Mucosa of descending colon (tissue), 3 donors: Measurements from ENCODE around the gene MPPED2. TPM values are rescaled to one million over a fixed set of nuclear protein-coding genes. Genes with fewer than 3 reads are reported as not detected.
A peak's percentile ranks its signal among the peaks of the same experiment; 100 is the strongest.

Experiments used
- ATAC-seq: fragments of 200-7000 bp; cut with Tn5 transposase; one replicate; pipeline ENCODE4 v1.9.1; 2020; ENCODE audit warnings: mild to moderate bottlenecking, moderate library complexity
- DNase-seq, 3 donors: peaks; one replicate each; pipeline ENCODE4 v3.0.0-alpha.2; 2020
- H3K36me3 ChIP-seq: fragments of 200-600 bp; one replicate; pipeline ENCODE4 v1.8.0; 2021; ENCODE audit warnings: low read depth, mild to moderate bottlenecking
- H3K4me1 ChIP-seq: fragments of 200-600 bp; one replicate; pipeline ENCODE4 v1.8.0; 2021; ENCODE audit warnings: low read depth, mild to moderate bottlenecking
- H3K4me3 ChIP-seq: fragments of 200-600 bp; one replicate; pipeline ENCODE4 v1.8.0; 2021; ENCODE audit warnings: mild to moderate bottlenecking
- H3K9me3 ChIP-seq: fragments of 200-600 bp; one replicate; pipeline ENCODE4 v1.8.0; 2021; ENCODE audit warnings: mild to moderate bottlenecking
- CTCF ChIP-seq: fragments of 200-600 bp; IDR thresholded peaks from one replicate; pipeline ENCODE4 v1.8.0; 2022; ENCODE audit warnings: antibody characterized with exemption, mild to moderate bottlenecking
- intact Hi-C, 2 donors: fragments of 100-400 bp; cut with DNase I in 1 of 2; cut with micrococcal nuclease in 1 of 2; formaldehyde crosslinking; loops; one replicate each; pipeline versions ENCODE4 v1.11.0 to v1.11.1; 2022; cut with DNase I, micrococcal nuclease
- total RNA-seq, 3 donors: library from RNA; stranded (reverse); fragmentation: NEBNext Ultra II Directional in 2 of 3; extraction: Animal tissue kit (Norgen Biotek cat#: 25700) in 2 of 3; gene quantifications; one replicate each; pipeline versions ENCODE4 v1.2.1 to v1.2.4, GENCODE V29; 2021 to 2023
- donor health status: DM: no; HTN: no; CAD: no; lungs with moderate emphysema.
- donor health status: DM: no; HTN: no; CAD: no.
- donor health status: DM: no; HTN: yes; CAD: no.

MPPED2 gene
- total RNA-seq, 3 donors from 2014 or later = 0.64 to 10.1 (median 1.6) TPM

GRCh38 chr11:30545507-30545906 lies 40.6 kb downstream of the MPPED2 start:
- Histone ChIP-seq H3K4me1 (no peaks in the 10 kb centered on the region), H3K9me3 (no peaks in the 10 kb centered on the region), H3K4me3 (no peak overlapping the region), H3K36me3 (no peaks in the 10 kb centered on the region)
- ATAC-seq (peak; percentile 89), DNase-seq (peak in 1 of 3 donors; percentile 51)
- TF ChIP-seq CTCF = no peak
- intact Hi-C loops = no loop called here

DNA sequence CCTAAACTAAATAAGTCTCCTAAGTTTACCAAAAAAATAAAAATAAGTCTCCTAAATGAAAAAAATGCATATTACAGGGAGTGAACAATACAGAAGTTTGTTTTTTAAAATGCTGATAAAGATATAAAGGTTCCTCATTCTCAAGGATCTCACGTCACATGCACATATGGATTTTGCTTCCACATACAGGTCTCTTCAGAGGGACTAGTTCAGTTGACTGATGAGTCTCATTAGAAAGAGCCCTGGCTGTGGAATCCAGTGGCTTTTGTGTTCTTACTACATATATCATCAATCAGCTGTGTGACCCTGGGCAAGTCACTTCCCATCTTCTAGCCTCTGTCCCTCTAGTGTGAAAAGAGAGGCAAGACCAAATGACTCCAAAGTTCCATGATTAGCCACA lies 43.1 kb downstream of the MPPED2 start:
- H3K4me3 ChIP-seq = no peak overlapping the region
- no peaks in the 10 kb centered on the region for H3K4me1 ChIP-seq
- TF ChIP-seq CTCF = no peak
- H3K9me3 ChIP-seq = no peaks in the 10 kb centered on the region
- intact Hi-C loops = no loop called here
- ATAC-seq = no peak
- H3K36me3 ChIP-seq = no peaks in the 10 kb centered on the region
- DNase-seq = no peak

DNA sequence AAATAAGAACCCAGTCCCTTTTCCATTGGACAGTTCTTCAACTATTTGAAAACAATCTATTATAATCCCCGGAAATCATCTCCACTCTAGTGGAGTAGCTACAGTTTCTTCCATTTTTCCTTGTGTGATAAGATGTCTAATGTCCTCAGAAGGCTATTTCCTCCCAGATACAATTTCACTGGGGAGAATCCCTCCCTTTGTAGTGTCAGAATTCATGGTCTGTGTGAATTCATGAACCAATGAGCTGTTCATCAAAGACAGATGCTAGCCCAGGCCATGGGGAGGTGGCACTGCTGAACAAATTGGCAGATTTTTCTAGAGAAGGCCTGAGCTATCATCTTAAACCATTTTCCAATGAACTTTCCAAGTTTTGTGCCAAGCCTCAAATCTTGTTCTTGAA lies 45.4 kb downstream of the MPPED2 start:
- H3K4me3 ChIP-seq = no peak overlapping the region
- no peak for ATAC-seq
- H3K4me1 ChIP-seq = no peaks in the 10 kb centered on the region
- no peaks in the 10 kb centered on the region for H3K36me3 ChIP-seq
- intact Hi-C loops = no loop called here
- DNase-seq = no peak
- no peaks in the 10 kb centered on the region for H3K9me3 ChIP-seq
- TF ChIP-seq CTCF = no peak

DNA sequence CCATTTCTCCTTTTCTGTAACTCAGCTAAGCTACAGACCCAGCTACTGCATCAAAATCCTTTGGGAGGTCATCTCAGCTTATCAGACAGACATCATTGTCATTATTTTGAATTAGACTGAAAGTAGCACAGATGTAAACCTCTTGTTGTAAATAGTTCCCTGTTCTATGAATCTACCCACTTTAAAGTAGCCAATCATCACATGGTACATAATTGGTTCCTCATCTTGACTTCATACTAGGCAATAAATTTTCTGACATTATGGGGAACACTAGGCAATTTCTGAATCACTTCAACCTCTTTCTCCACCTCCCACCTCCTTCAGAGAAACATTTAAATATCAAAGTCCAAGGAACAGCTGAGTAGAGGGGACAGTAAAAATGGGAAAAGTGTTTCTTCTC lies 47.9 kb downstream of the MPPED2 start:
- no peak for TF ChIP-seq CTCF
- Histone ChIP-seq H3K9me3 (no peaks in the 10 kb centered on the region), H3K4me3 (no peak overlapping the region), H3K36me3 (no peaks in the 10 kb centered on the region), H3K4me1 (no peaks in the 10 kb centered on the region)
- intact Hi-C loops = no loop called here
- DNase-seq = no peak
- no peak for ATAC-seq

GRCh38 chr11:30535818-30536217 lies 50.3 kb downstream of the MPPED2 start:
- TF ChIP-seq CTCF = no peak
- no peaks in the 10 kb centered on the region for H3K36me3 ChIP-seq
- intact Hi-C loops = no loop called here
- no peak overlapping the region for H3K4me3 ChIP-seq
- no peaks in the 10 kb centered on the region for H3K9me3 ChIP-seq
- H3K4me1 ChIP-seq = no peaks in the 10 kb centered on the region
- DNase-seq (no peak), ATAC-seq (no peak)

DNA sequence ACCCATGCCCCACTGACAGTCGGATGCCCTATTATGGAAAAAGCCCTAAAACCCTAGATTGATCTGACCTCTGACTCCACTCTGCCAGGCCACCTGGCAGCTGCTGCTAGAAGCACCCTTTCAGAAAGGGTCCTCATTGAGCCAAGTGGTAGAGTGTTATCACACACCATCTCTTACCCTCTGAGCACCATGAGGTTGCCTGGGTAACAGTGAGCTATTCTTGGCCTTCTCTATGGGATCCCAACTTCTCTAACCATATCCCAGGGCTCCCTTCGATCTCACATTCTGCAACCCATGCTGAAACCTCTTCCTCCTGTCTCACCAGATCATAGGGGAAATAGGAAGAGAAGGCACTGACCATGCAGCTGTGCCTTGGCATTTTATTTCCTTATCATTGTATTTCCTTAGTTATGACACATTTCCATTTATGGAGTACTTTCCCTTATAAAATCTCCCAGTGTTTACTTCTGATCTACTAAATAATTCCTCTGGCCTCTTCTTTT lies 52.7 kb downstream of the MPPED2 start:
- Histone ChIP-seq H3K4me3 (no peak overlapping the region), H3K4me1 (no peaks in the 10 kb centered on the region), H3K9me3 (no peaks in the 10 kb centered on the region), H3K36me3 (no peaks in the 10 kb centered on the region)
- TF ChIP-seq CTCF = no peak
- intact Hi-C loops = no loop called here
- no peak for ATAC-seq
- DNase-seq = no peak
